NCI-H146 treated with DMSO at 0.1 percent for 48 hours (cell line): ENCODE data around the gene ADARB2.

ENCODE experiments used
- DNase-seq: peaks from one replicate; lab custom pipeline; 2025; ENCODE audit not compliant: unreplicated experiment; lab: John Stamatoyannopoulos, UW

The ADARB2 gene

GRCh38 chr10:1274111-1274661 is 463.1 kb downstream of the ADARB2 start:
- DNase-seq = no peak

DNA sequence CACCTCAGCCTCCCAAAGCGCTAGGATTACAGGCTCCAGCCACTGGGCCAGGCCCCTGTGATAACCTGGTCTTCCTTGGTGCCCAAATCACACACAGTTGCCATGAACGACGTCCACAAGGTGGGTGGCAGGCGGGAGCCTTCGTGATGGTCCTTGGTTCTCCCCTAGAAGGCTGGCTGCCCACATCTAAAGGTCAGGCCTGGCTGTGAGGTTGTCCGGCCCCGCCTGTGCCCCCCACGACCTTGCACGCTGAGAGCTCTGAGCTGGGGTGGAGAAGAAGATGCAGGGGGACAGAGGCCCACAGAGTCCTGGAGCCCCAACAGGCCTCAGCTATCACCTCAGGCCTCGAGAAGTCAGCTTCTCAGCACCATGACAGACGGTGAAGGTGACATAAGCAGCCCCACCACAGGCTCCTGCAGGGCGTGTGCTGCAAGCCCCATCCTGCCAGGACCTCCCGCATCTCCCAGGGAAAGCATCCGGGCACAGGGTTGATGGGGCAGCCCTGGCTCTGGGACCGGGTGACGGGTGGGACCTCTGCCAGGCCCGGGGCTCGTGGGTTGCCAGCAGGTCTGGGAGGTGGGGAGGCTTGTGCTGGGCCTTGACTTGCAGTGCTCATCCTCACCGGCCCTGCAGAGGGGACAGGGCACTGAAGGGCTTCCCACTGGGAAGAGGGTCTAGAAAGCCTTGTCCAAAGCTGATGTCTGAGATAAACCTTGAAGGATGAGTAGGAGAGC is 463.8 kb downstream of the ADARB2 start:
- no peak for DNase-seq

- no peak for DNase-seq
These were observed 464.6 kb downstream of the ADARB2 start for GRCh38 chr10:1272777-1273161.

GRCh38 chr10:1272079-1272776 is 465.1 kb downstream of the ADARB2 start:
- no peak for DNase-seq

DNA sequence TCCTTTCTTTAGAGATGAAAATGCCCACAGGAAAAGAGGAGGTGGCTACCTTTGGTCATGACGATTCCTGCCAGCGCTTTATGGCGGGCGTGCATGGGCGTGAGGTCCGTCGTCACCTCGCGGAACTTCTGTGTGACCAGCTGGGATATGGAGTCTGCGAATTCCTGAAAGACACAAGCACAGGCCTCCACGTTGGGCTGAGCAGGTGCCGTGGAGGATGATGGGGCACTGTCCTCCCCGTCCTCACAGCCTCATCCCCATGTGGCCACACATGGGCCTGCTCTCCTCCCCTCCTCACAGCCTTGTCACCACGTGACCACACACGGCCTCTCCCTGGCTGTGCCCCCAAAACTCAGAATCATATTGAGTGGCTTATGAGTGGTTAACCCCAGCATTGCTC is 466.4 kb downstream of the ADARB2 start:
- no peak for DNase-seq

GRCh38 chr10:1270490-1270889 is 466.8 kb downstream of the ADARB2 start:
- DNase-seq = no peak

DNA sequence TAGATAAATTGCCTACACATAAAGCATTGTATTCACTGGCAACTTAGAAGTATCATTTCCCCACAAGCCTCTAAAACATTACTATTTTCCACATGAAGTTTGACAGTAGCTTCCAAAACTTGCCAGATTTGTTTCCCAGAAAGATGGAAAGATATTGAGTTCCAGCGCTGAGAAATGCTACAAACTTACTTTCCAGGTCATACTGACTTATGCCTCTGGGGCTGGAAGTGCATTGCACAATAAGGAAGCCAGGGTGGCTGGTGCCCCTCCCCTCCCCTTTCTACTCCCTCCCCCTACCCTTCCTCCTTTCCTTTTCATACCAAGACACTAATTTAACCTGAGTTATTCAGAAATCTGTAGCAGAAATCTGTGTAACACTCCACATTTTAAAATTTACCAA is 468.5 kb downstream of the ADARB2 start:
- no peak for DNase-seq

DNA sequence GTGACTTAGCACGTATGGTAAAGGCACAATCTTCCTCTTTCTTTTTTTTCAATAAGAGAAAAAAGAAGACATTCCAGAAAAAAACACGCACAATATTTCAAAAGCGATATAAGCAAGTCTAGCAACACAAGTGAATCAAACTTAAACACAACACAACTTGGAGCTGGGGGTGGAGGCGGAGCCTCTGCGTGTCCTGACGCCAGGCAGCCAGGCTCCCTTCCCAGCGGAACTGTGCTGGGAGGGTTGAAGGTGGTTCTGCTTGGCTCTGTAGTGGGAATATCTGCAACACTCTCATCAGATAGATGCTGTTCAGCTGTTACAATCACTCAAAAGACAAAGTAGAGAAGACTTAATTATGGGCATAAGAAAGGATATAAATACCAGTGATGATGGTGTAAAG is 469.8 kb downstream of the ADARB2 start:
- no peak for DNase-seq

GRCh38 chr10:1267148-1267547 is 470.2 kb downstream of the ADARB2 start:
- no peak for DNase-seq

GRCh38 chr10:1266033-1266802 is 471.1 kb downstream of the ADARB2 start:
- DNase-seq = no peak

GRCh38 chr10:1264001-1264400 is 473.3 kb downstream of the ADARB2 start:
- no peak for DNase-seq

- DNase-seq = no peak
These were observed 480.1 kb downstream of the ADARB2 start for GRCh38 chr10:1257274-1257673.

GRCh38 chr10:1256432-1256725 is 480.9 kb downstream of the ADARB2 start:
- no peak for DNase-seq

DNA sequence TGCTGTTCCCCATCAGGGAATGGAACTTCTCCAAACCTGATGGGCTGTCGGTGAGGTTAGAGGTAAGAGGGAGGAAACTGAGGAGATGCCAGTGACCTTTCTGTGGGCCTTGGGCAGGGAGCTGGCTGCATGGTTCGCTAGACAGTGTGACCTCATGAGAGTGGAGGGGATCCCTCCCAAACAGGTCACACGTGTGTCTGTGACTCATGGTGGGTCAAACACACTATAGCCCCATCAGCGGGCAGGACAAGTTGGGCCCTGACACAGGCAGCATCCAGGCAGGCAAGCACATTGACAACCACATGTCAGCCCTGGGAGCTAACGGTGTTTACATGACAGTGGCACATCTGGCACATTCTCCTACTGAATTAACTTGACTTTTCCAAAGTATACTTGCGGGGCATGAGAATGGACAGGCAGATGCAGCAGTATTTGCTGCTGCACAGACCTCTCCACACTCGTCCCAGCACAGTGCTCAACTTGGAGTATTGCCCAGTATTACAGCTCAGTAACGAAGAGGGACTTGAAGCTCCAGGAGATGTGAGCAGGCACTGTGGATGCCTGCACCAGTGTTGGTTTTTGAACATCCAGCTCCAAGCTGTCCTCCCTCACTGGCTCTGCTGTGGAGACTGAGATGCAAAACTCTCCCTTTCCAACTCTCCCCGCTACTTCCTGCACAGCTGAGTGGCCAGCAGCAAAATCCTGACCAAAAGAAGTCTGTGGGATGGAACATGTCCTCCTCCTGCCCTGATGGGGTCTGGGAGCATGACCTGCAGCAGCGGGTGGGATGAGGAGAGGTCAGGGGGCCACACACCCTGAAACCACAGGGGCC is 481.5 kb downstream of the ADARB2 start:
- DNase-seq = no peak

- no peak for DNase-seq
These were observed 482.2 kb downstream of the ADARB2 start for GRCh38 chr10:1255118-1255517.

- DNase-seq = no peak
These were observed 483.6 kb downstream of the ADARB2 start for GRCh38 chr10:1253523-1254353.

DNA sequence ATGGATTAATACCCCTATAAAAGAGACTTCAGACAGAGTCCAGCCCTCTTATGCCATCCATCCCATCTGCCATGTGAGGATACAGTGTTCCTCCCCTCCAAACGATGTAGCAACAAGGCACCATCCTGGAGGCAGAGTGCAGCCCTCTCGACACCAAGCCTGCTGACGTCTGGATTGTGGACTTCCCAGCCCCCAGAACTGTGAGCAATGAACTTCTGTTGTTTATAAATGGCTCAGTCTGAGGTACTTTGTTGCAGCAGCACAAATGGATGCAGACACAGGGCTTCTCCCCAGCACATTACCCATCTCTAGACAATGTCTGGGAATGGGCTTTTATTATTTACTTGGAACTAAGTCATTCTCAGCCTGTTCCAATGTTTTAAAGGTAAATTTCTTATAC is 485.6 kb downstream of the ADARB2 start:
- no peak for DNase-seq

- peak; percentile 70 for DNase-seq
These were observed 488.0 kb downstream of the ADARB2 start for GRCh38 chr10:1249142-1249920.

GRCh38 chr10:1248262-1248630 is 489.1 kb downstream of the ADARB2 start:
- DNase-seq = peak; percentile 44
